T-helper 22 cell (primary cell): ENCODE measurements around the gene TRIM37.

Source experiments
- DNase-seq: peaks from one replicate; pipeline ENCODE4 v3.0.0-alpha.2; 2020; ENCODE audit warnings: low read depth

TRIM37 gene

GRCh38 chr17:59037960-59038359, 68.7 kb downstream of the TRIM37 start:
- no peak for DNase-seq

GRCh38 chr17:59030811-59031210, 75.9 kb downstream of the TRIM37 start:
- no peak for DNase-seq

- DNase-seq = no peak
Measured at GRCh38 chr17:59028328-59028727, 78.4 kb downstream of the TRIM37 start.

- DNase-seq = no peak
Measured at GRCh38 chr17:59027750-59028149, 78.9 kb downstream of the TRIM37 start.

- no peak for DNase-seq
Measured at GRCh38 chr17:59026176-59026939, 80.3 kb downstream of the TRIM37 start.

- no peak for DNase-seq
Measured at GRCh38 chr17:59024916-59025315, 81.8 kb downstream of the TRIM37 start.

GRCh38 chr17:59018019-59018418, 88.7 kb downstream of the TRIM37 start:
- no peak for DNase-seq

DNA sequence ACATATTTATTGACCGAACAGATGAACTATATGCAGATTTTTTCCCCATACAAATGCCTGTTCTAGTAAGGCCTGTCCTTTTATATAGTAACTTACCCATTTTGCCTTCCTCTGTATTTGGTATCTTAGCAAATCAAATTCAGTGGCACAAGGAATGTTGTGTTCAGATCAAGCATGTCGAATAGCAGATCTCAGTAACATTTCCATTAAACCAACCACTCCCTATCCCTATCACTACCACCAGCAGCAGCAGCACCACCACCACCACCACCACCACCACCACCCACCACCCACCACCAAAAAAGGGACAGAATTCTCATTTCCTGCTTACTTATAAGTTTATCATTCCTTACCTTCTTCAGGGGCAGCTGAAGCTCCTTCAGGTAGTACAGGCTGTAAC, 94.7 kb downstream of the TRIM37 start:
- no peak for DNase-seq

GRCh38 chr17:59010026-59010425, 96.7 kb downstream of the TRIM37 start:
- no peak for DNase-seq

GRCh38 chr17:59008737-59009136, 97.9 kb downstream of the TRIM37 start:
- DNase-seq = no peak

GRCh38 chr17:59007995-59008394, 98.7 kb downstream of the TRIM37 start:
- DNase-seq = no peak

DNA sequence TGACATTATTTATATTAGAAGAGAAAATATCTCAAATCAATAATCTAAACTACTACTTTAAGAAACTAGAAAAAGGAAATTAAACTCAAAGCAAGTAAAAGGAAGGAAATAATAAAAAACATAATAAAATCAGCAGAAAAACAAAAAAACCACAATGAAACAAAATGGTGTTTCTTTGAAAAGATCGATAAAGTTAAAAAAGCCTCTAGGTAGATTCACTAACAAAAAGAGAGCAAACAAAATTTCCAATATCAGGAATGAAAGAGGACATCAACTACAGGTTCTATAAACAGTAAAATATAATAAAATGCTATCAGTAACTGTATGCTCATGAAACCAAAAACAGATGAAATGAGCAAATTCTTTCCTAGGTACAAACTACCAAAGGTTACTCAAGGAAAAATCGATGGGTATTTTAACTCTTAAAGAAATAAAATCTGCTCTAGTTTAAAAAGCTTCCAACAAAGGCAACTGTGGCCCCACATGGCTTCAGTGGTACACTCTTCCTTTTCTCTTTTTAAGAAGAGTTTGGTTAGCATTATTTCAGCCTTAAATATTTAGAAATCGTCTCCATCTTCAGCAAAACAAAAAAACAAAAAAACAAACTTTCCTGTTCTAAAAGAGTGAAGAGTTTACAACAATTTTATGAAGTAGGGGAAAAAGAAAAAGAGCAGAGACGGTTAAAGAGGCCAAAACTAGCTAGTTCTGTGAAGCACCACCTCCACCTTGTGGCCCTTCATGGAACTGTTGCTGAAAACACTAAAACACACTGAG, 102.2 kb downstream of the TRIM37 start:
- DNase-seq = peak; percentile 31

DNA sequence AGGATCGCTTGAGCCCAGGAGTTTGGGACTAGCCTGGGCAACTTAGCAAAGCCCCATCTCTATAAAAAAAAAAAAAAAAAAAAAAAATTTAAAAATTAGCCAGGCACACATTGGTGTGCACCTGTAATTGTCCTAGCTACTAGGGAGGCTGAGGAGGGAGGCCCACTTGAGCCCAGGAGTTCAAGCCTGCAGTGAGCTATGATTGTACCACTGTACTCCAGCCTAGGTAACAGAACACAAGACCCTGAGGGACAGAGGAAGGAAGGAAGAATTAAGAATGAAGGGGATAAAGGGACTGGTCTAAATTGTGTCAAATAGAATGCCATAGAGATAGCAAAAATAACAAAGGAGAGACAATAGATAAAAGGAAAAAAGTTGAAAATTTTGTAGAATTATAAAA, 102.8 kb downstream of the TRIM37 start:
- no peak for DNase-seq

DNA sequence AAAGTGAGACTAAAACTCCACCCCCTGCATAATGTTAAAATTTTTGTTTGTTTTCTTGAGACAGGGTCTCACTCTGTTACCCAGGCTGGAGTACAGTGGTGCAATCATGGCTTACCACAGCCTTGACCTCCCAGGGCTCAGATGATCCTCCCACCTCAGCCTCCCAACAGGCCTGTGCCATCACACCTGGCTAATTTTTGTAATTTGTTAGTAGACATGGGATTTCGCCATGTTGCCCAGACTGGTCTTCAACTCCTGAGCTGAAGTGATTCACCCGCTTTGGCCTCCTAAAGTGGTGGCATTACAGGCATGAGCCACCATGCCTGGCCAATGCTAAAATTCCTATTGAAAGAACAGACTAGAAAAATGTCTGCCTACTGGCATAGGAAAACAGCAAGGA, 103.8 kb downstream of the TRIM37 start:
- DNase-seq = no peak

DNA sequence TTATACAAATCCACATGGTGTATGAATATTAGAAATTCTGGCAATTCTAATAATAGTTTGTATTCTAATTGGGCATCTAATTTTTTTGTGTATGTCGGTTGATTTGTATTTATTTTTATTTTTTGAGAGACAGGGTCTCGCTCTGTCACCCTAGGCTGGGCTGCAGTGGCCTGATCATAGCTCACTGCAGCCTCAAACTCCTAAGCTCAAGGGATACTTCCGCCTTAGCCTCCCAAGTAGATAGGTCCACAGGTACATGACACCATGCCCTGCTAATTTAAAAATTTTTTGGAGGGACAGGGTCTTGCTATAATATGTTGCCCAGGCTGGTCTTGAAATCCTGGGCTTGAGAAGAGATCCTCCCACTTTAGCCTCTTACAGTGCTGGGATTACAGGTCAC, 104.6 kb downstream of the TRIM37 start:
- no peak for DNase-seq

GRCh38 chr17:59001158-59001814, 105.4 kb downstream of the TRIM37 start:
- peak; percentile 51 for DNase-seq

GRCh38 chr17:59000022-59000421, 106.7 kb downstream of the TRIM37 start:
- no peak for DNase-seq

- DNase-seq = no peak
Measured at GRCh38 chr17:58999500-58999899, 107.2 kb downstream of the TRIM37 start.

GRCh38 chr17:58998871-58999270, 107.8 kb downstream of the TRIM37 start:
- no peak for DNase-seq

DNA sequence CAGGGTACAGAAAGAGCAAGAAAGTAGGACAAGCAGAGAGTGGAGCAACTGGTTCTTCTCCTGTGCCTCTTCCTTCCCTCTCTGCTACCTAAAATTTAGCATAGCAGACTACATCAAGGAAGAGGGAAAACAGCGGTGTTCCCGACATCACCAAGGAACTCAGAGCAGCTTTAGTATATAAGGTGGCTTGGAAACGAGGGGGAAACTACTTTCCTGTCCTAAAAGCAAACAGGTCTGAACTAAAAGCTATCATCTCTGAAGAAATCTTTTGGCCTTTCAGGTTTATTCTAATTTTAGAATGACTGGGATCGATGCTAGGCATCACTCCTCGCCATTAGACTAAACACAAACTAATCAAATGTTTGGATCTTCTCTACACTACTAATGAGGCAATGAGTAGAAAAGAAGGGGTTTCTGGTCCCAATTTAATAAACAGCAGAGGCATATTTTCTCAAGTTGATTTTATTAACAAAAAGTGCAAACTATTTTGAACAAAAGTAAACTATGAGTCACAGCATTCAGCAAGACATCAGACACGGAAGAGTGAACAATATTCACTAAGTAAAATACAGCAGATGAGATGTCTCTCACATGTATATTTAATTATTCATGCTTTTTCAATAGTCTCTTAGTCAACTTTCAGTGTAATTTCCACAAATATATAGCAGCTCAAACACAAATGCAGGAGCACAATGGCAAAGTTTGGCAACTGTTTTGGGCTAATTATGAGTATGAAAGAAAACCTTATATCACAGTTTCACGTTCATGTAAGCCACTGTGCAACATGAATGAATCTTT, 108.7 kb downstream of the TRIM37 start:
- DNase-seq = no peak

GRCh38 chr17:58996968-58997367, 109.7 kb downstream of the TRIM37 start:
- DNase-seq = no peak

GRCh38 chr17:58995247-58995940, 111.3 kb downstream of the TRIM37 start:
- no peak for DNase-seq
